HG02870 (cell line): ENCODE data around the gene TTBK2.
A peak's percentile ranks its signal among the peaks of the same experiment; 100 is the strongest.
"Not testable (repeated sequence)": the region's sequence is repeated elsewhere in the genome, so short reads cannot be mapped to it uniquely, and the experiment has no call there.

Experiments used
- ATAC-seq: cut with Tn5 transposase; IDR thresholded peaks from one replicate; pipeline ENCODE4 v1.9.1; 2021; ENCODE audit warnings: mild to moderate bottlenecking, moderate library complexity; ENCODE audit not compliant: unreplicated experiment

Gene TTBK2

GRCh38 chr15:42766109-42766508 lies 154.5 kb downstream of the TTBK2 start:
- not testable (repeated sequence) for ATAC-seq

GRCh38 chr15:42764154-42764731 lies 156.3 kb downstream of the TTBK2 start:
- not testable (repeated sequence) for ATAC-seq

GRCh38 chr15:42761813-42762212 lies 158.8 kb downstream of the TTBK2 start:
- ATAC-seq: not testable (repeated sequence)

- ATAC-seq: no peak
Observed at GRCh38 chr15:42760759-42761158, 159.8 kb downstream of the TTBK2 start.

DNA sequence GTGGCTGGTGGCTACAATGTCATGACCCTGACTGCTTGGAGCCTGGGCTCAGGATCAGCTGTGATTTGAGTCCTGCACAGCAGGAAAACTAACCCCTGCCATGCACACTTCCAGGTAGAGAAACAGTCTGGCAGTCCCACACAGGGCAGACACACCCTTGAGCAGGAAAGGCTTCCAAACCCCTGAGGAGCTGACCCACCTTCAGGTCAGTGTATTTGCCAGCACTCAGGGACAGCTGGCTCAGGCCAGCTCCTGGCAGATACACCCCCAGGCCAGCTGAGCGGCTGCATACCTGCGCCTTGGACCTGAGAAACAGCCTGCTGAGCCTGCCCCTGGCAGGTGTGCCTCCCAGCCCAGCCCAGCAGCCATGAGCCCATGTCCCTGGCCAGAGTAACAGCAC lies 161.5 kb downstream of the TTBK2 start:
- ATAC-seq: no peak

- no peak for ATAC-seq
Observed at GRCh38 chr15:42750306-42750705, 170.3 kb downstream of the TTBK2 start.

- no peak for ATAC-seq
Observed at GRCh38 chr15:42749266-42749665, 171.3 kb downstream of the TTBK2 start.

DNA sequence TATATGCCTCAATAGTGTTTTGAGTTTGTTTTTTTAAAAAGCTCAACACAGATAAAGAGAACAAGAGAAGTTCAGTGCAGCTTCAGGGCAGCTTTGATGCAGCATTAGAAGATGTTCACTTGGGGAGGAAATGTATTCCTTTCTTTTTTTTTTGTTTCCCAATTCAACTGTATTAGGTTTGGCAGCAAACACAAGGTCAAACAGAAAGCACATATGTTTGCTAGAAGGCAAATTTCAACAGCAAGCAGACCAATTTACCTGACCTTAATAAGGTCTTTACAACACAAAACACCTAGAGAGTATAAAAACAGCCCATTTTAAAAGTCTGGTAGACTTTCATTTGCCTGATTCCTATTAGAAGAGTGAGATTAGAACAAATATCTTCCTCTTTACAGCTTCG lies 176.4 kb downstream of the TTBK2 start:
- no peak for ATAC-seq

GRCh38 chr15:42742149-42742548 lies 178.4 kb downstream of the TTBK2 start:
- no peak for ATAC-seq

- no peak for ATAC-seq
Observed at GRCh38 chr15:42741710-42742109, 178.9 kb downstream of the TTBK2 start.

GRCh38 chr15:42737529-42738328 lies 182.8 kb downstream of the TTBK2 start:
- ATAC-seq: no peak

- ATAC-seq: peak; percentile 72
Observed at GRCh38 chr15:42736793-42737528, 183.6 kb downstream of the TTBK2 start, which contains the start of gene CDAN1. Gene CDAN1 (minus strand): TSS chr15:42737128. CDS start chr15:42737102, 26 bp downstream.

DNA sequence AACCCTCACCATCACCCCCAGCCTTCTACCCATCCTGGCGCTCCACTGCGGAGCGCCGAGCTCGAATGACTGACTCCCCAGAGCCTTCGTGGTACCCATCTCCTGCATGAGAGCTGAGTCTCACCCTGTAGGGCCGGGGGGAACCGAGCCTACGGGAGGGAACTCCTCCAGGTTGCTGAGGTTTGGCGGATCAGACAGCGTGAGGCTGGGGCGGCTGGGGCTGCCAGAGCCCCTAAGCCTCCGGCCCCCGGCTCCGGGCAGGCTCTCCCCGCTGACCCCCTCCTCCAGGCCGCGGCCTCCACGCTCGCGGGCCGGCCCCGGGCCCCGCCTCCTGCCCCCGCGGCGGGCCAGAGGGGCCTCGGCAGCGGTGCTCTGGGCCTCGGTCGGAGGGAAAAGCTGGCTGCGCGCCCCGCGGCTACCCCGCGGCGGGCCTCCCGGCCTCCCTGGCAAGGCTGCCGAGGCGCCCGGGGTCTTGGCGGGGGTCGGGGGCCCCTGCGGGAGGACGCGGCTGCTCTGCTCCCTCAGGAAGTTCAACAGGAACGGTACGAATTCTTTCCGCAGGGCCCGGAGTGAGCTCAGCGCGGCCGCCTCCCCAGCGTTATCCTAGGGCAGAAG lies 184.3 kb downstream of the TTBK2 start:
- peak; percentile 23 for ATAC-seq

GRCh38 chr15:42735382-42736165 lies 185.0 kb downstream of the TTBK2 start:
- no peak for ATAC-seq

- ATAC-seq: no peak
Observed at GRCh38 chr15:42734076-42734672, 186.4 kb downstream of the TTBK2 start.

GRCh38 chr15:42733027-42733426 lies 187.6 kb downstream of the TTBK2 start:
- no peak for ATAC-seq

- no peak for ATAC-seq
Observed at GRCh38 chr15:42732095-42732827, 188.3 kb downstream of the TTBK2 start.

- ATAC-seq: no peak
Observed at GRCh38 chr15:42731461-42731860, 189.1 kb downstream of the TTBK2 start.

- no peak for ATAC-seq
Observed at GRCh38 chr15:42730536-42730935, 190.0 kb downstream of the TTBK2 start.
